Thoracic aorta (tissue), 2 donors: ENCODE data around the gene ZNF8. TPM values are rescaled to one million over a fixed set of nuclear protein-coding genes. Genes with fewer than 3 reads are reported as not detected.

Source experiments
- ATAC-seq: fragments of 150-250 bp; one replicate; pipeline ENCODE4 v1.8.0; 2017; ENCODE audit warnings: low read depth; ENCODE audit not compliant: insufficient number of reproducible peaks, low FRiP score
- DNase-seq: peaks from one replicate; pipeline ENCODE4 v3.0.0-alpha.2; 2020; ENCODE audit warnings: low spot score
- H3K27ac ChIP-seq, 2 donors: fragments of 200-600 bp; sonication (generic); 1 replicate in 1 of 2; 2 replicates in 1 of 2; pipeline ENCODE4 v1.5.1; 2016; ENCODE audit warnings: mild to moderate bottlenecking in 2 of 2, moderate library complexity in 2 of 2
- H3K27me3 ChIP-seq: fragments of 200-600 bp; sonication (generic); replicated peaks from 2 replicates; pipeline ENCODE4 v1.6.0; 2016; ENCODE audit warnings: mild to moderate bottlenecking; ENCODE audit not compliant: insufficient read depth
- H3K36me3 ChIP-seq: fragments of 200-600 bp; sonication (generic); one replicate; pipeline ENCODE4 v1.5.1; 2016
- H3K4me1 ChIP-seq, 2 donors: fragments of 200-600 bp; sonication (generic); 1 replicate in 1 of 2; 2 replicates in 1 of 2; pipeline versions ENCODE4 v1.5.1 to v1.6.0; 2016; ENCODE audit warnings: low read depth in 2 of 2, mild to moderate bottlenecking in 1 of 2; ENCODE audit not compliant: control insufficient read depth in 1 of 2
- H3K4me3 ChIP-seq: fragments of 200-600 bp; sonication (generic); 2 replicates; pipeline ENCODE4 v1.5.1; 2016; ENCODE audit warnings: mild to moderate bottlenecking
- H3K9me3 ChIP-seq: fragments of 200-600 bp; sonication (generic); 2 replicates; pipeline ENCODE4 v1.5.1; 2016
- CTCF ChIP-seq: fragments of 200-600 bp; sonication (generic); IDR thresholded peaks from one replicate; pipeline ENCODE4 v1.5.1; 2019; ENCODE audit warnings: antibody characterized with exemption
- total RNA-seq, 2 donors: library from RNA; depleted of rRNA; stranded (reverse); fragments of >200 nt; gene quantifications; one replicate each; pipeline versions ENCODE4 v1.1.0 to v1.2.3, GENCODE V29; 2016

Gene ZNF8
- total RNA-seq, 2 donors from 2014 or later: 11.4 to 12.0 TPM

GRCh38 chr19:58332697-58333096 lies 53.9 kb downstream of the ZNF8 start:
- ATAC-seq (no peak), DNase-seq (no peak)
- no peaks in the 10 kb centered on the region for H3K27me3 ChIP-seq
- no peak overlapping the region for H3K4me3 ChIP-seq
- peaks cover 15% of the 10 kb centered on the region for H3K36me3 ChIP-seq
- no peak for TF ChIP-seq CTCF
- H3K27ac ChIP-seq: no peak overlapping the region
- peaks cover 3 to 10% of the 10 kb centered on the region in 2 donors for H3K4me1 ChIP-seq
- H3K9me3 ChIP-seq: no peaks in the 10 kb centered on the region

GRCh38 chr19:58334691-58335249 lies 56.0 kb downstream of the ZNF8 start:
- H3K27me3 ChIP-seq: no peaks in the 10 kb centered on the region
- H3K4me1 ChIP-seq: no peaks in the 10 kb centered on the region
- H3K9me3 ChIP-seq: no peaks in the 10 kb centered on the region
- no peak for ATAC-seq
- no peak for DNase-seq
- H3K4me3 ChIP-seq: no peak overlapping the region
- TF ChIP-seq CTCF: no peak
- H3K36me3 ChIP-seq: peaks cover 32% of the 10 kb centered on the region
- H3K27ac ChIP-seq: no peak overlapping the region

- H3K27me3 ChIP-seq: no peaks in the 10 kb centered on the region
- H3K36me3 ChIP-seq: peaks cover 36% of the 10 kb centered on the region
- DNase-seq (no peak), ATAC-seq (no peak)
- no peak overlapping the region for H3K27ac ChIP-seq
- no peak for TF ChIP-seq CTCF
- no peak overlapping the region for H3K4me3 ChIP-seq
- H3K4me1 ChIP-seq: no peaks in the 10 kb centered on the region
- no peaks in the 10 kb centered on the region for H3K9me3 ChIP-seq
These were observed 56.9 kb downstream of the ZNF8 start for GRCh38 chr19:58335630-58336029.

GRCh38 chr19:58336216-58336615 lies 57.5 kb downstream of the ZNF8 start:
- H3K4me1 ChIP-seq: no peaks in the 10 kb centered on the region
- peaks cover 36% of the 10 kb centered on the region for H3K36me3 ChIP-seq
- H3K4me3 ChIP-seq: no peak overlapping the region
- no peak overlapping the region for H3K27ac ChIP-seq
- no peaks in the 10 kb centered on the region for H3K27me3 ChIP-seq
- TF ChIP-seq CTCF: no peak
- no peaks in the 10 kb centered on the region for H3K9me3 ChIP-seq
- DNase-seq: no peak
- ATAC-seq: no peak

GRCh38 chr19:58336820-58337219 lies 58.1 kb downstream of the ZNF8 start:
- no peak for TF ChIP-seq CTCF
- peaks cover 36% of the 10 kb centered on the region for H3K36me3 ChIP-seq
- no peak overlapping the region for H3K4me3 ChIP-seq
- H3K9me3 ChIP-seq: no peaks in the 10 kb centered on the region
- H3K27me3 ChIP-seq: no peaks in the 10 kb centered on the region
- no peak for DNase-seq
- no peak overlapping the region for H3K27ac ChIP-seq
- no peaks in the 10 kb centered on the region for H3K4me1 ChIP-seq
- ATAC-seq: no peak
